HG03280 (cell line): ENCODE results near the gene ARG1.
"Not testable (repeated sequence)": the region's sequence is repeated elsewhere in the genome, so short reads cannot be mapped to it uniquely, and the experiment has no call there.

Source experiments
- ATAC-seq: cut with Tn5 transposase; IDR thresholded peaks from one replicate; pipeline ENCODE4 v1.9.1; 2021; ENCODE audit warnings: mild to moderate bottlenecking, moderate library complexity; ENCODE audit not compliant: unreplicated experiment

Gene ARG1

GRCh38 chr6:131572686-131573415, at the start of gene ARG1:
Gene ARG1, plus strand, starts transcription at chr6:131573226. Its CDS starts 57 bp downstream, at chr6:131573283.
- no peak for ATAC-seq

- ATAC-seq = no peak
These were observed 48.9 kb upstream of the ARG1 start for GRCh38 chr6:131523988-131524673.

GRCh38 chr6:131524695-131525336, 48.2 kb upstream of the ARG1 start:
- no peak for ATAC-seq

GRCh38 chr6:131530936-131531335, 42.1 kb upstream of the ARG1 start:
- ATAC-seq = not testable (repeated sequence)

- not testable (repeated sequence) for ATAC-seq
These were observed 41.3 kb upstream of the ARG1 start for GRCh38 chr6:131531681-131532080.

- peak; percentile 81 for ATAC-seq
These were observed 40.4 kb upstream of the ARG1 start for GRCh38 chr6:131532580-131533039.

GRCh38 chr6:131538615-131539014, 34.4 kb upstream of the ARG1 start:
- ATAC-seq = not testable (repeated sequence)

GRCh38 chr6:131545317-131545716, 27.7 kb upstream of the ARG1 start:
- ATAC-seq = no peak

GRCh38 chr6:131547488-131547887, 25.5 kb upstream of the ARG1 start:
- ATAC-seq = no peak

- ATAC-seq = no peak
These were observed 24.6 kb upstream of the ARG1 start for GRCh38 chr6:131548441-131548840.

- no peak for ATAC-seq
These were observed 23.2 kb upstream of the ARG1 start for GRCh38 chr6:131549811-131550210.

- ATAC-seq = no peak
These were observed 21.1 kb upstream of the ARG1 start for GRCh38 chr6:131551902-131552301.

GRCh38 chr6:131552572-131552971, 20.5 kb upstream of the ARG1 start:
- no peak for ATAC-seq

- no peak for ATAC-seq
These were observed 17.0 kb upstream of the ARG1 start for GRCh38 chr6:131555992-131556391.

GRCh38 chr6:131558922-131559321, 14.1 kb upstream of the ARG1 start:
- no peak for ATAC-seq

GRCh38 chr6:131561925-131562707, 10.9 kb upstream of the ARG1 start:
- ATAC-seq = no peak

GRCh38 chr6:131565056-131565455, 8.0 kb upstream of the ARG1 start:
- ATAC-seq = no peak

GRCh38 chr6:131568726-131569125, 4.3 kb upstream of the ARG1 start:
- no peak for ATAC-seq

GRCh38 chr6:131574133-131574532, 1.1 kb downstream of the ARG1 start:
- ATAC-seq = no peak

GRCh38 chr6:131574686-131575085, 1.7 kb downstream of the ARG1 start:
- ATAC-seq = no peak
